ENCODE data around the gene CRYZL1. TPM values are rescaled to one million over a fixed set of nuclear protein-coding genes. Genes with fewer than 3 reads are reported as not detected.

The CRYZL1 gene
- total RNA-seq, 1 experiment from 2014 or later, result 43.0 TPM

- RAD21 ChIA-PET (ENCODE audit: low non-redundant PET in 1 of 2, low total read pairs in 2 of 2, uncharacterized antibody in 2 of 2, unreplicated experiment in 2 of 2), result no interaction called here
- intact Hi-C loops (cut with micrococcal nuclease), result no loop called here
- H4K20me1 ChIP-seq (ENCODE audit: insufficient read depth), result no peaks in the 10 kb centered on the region
- POLR2A ChIA-PET, result no interaction called here
- CTCF ChIA-PET, result interaction anchor here (1.0 kb wide), 1 partner anchor 79 kb away, joined by 3 read pairs; no protein-coding TSS in a partner anchor
- H3K79me2 ChIP-seq (ENCODE audit: insufficient read depth, low read length), result peaks cover 70% of the 10 kb centered on the region
- H3K27ac ChIP-seq (ENCODE audit: low read depth, low read length), result no peak overlapping the region; the same call in 1 of the 2 replicates
- no peaks in the 10 kb centered on the region for H3K9me3 ChIP-seq (ENCODE audit: control insufficient read depth in 1 of 2, insufficient read depth in 1 of 2, low read depth in 1 of 2, low read length in 2 of 2)
- ATAC-seq (no peak), DNase-seq (ENCODE audit: low read depth, low spot score) (no peak)
- H3K4me3 ChIP-seq (replicated peaks in 1 of 2; ENCODE audit: low read depth in 1 of 2, low read length in 2 of 2), result no peak overlapping the region
- H3K9ac ChIP-seq (ENCODE audit: low read length), result peak overlapping the region; percentile 18; the same call in 1 of the 2 replicates
- peaks cover 43 to 58% of the 10 kb centered on the region in 2 experiments for H3K4me1 ChIP-seq (ENCODE audit: control insufficient read depth in 1 of 2, insufficient read depth in 2 of 2, low read length in 2 of 2)
- no peaks in the 10 kb centered on the region for H3K27me3 ChIP-seq (ENCODE audit: insufficient read depth, low read length)
- BruUV-seq (replicated peaks), result no TSS peak
- no peak overlapping the region for H2AFZ ChIP-seq (ENCODE audit: low read depth, low read length, poor library complexity, severe bottlenecking)
- TF ChIP-seq SP1 (IDR thresholded peaks at IDR 0.05; ENCODE audit: low read depth), result no peak
- TF ChIP-seq CEBPB (IDR thresholded peaks at IDR 0.05; ENCODE audit: low read depth), result no peak
- no peak for TF ChIP-seq ATF3 (IDR thresholded peaks at IDR 0.05)
- no peak for TF ChIP-seq POLR2A (IDR thresholded peaks at IDR 0.05; ENCODE audit: borderline replicate concordance, extremely low read depth, insufficient read depth, insufficient read length)
- no peak for TF ChIP-seq ELF1 (IDR thresholded peaks at IDR 0.05; ENCODE audit: borderline replicate concordance, low read depth)
- no peak for TF ChIP-seq YY1 (IDR thresholded peaks at IDR 0.05; ENCODE audit: extremely low read depth, insufficient replicate concordance, low read depth, low read length)
- no peak for TF ChIP-seq ZFX (IDR thresholded peaks at IDR 0.05)
- TF ChIP-seq SRF (IDR thresholded peaks at IDR 0.05; ENCODE audit: low read depth), result no peak
- TF ChIP-seq FOSL1 (IDR thresholded peaks at IDR 0.05; ENCODE audit: low read depth), result no peak
- TF ChIP-seq EZH2 (IDR thresholded peaks at IDR 0.05), result no peak
- TF ChIP-seq CBX3 (IDR thresholded peaks at IDR 0.05; ENCODE audit: low read depth), result no peak
- TF ChIP-seq TCF7L2 (IDR thresholded peaks at IDR 0.05; ENCODE audit: borderline replicate concordance, extremely low read depth, insufficient read depth, insufficient read length), result no peak
- TF ChIP-seq, protein P1, sequence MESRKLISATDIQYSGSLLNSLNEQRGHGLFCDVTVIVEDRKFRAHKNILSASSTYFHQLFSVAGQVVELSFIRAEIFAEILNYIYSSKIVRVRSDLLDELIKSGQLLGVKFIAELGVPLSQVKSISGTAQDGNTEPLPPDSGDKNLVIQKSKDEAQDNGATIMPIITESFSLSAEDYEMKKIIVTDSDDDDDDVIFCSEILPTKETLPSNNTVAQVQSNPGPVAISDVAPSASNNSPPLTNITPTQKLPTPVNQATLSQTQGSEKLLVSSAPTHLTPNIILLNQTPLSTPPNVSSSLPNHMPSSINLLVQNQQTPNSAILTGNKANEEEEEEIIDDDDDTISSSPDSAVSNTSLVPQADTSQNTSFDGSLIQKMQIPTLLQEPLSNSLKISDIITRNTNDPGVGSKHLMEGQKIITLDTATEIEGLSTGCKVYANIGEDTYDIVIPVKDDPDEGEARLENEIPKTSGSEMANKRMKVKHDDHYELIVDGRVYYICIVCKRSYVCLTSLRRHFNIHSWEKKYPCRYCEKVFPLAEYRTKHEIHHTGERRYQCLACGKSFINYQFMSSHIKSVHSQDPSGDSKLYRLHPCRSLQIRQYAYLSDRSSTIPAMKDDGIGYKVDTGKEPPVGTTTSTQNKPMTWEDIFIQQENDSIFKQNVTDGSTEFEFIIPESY (IDR thresholded peaks at IDR 0.05; ENCODE audit: extremely low read depth, insufficient replicate concordance, low read length), result no peak
- H3K36me3 ChIP-seq (ENCODE audit: control insufficient read depth in 1 of 2, insufficient read depth in 2 of 2, low read length in 2 of 2), result no peaks in the 10 kb centered on the region
- H3K4me2 ChIP-seq (ENCODE audit: low read length), result peak overlapping the region; percentile 61
- H3K9me2 ChIP-seq (ENCODE audit: insufficient read depth), result no peaks in the 10 kb centered on the region
Observed at GRCh38 chr21:33684923-33685560, 43.5 kb upstream of the CRYZL1 start.

Measured in HCT116 (cell line).